Stomach (tissue), 4 donors: ENCODE results near the gene DBNL.

Experiments
- CTCF ChIP-seq, 7 experiments: fragments of 450-650 bp in 4 of 7; fragments of 200-600 bp in 3 of 7; sonication (generic) in 3 of 7; IDR thresholded peaks; one replicate each; pipeline ENCODE4 v1.5.1; 2016 to 2019; ENCODE audit warnings: antibody characterized with exemption in 7 of 7, control low read depth in 2 of 7, mild to moderate bottlenecking in 1 of 7
- EP300 ChIP-seq: sonication (generic); formaldehyde crosslinking; IDR thresholded peaks from one replicate; pipeline ENCODE4 v1.6.1; 2017; ENCODE audit warnings: antibody characterized with exemption

GRCh38 chr7:44068054-44068453 lies 23.6 kb downstream of the DBNL start:
- no peak for TF ChIP-seq EP300
- no peak for TF ChIP-seq CTCF (IDR thresholded peaks at IDR 0.05)
